Measurements from ENCODE around the gene TMEM271. TPM values are rescaled to one million over a fixed set of nuclear protein-coding genes. Genes with fewer than 3 reads are reported as not detected.

The TMEM271 gene
- total RNA-seq, 4 donors from 2014 or later, result not detected

GRCh38 chr4:534576-535151 is 41.4 kb downstream of the TMEM271 start:
- DNase-seq, result no peak
- H3K4me1 ChIP-seq, result no peaks in the 10 kb centered on the region
- no peaks in the 10 kb centered on the region for H3K9me3 ChIP-seq
- no peaks in the 10 kb centered on the region for H3K36me3 ChIP-seq
- no peaks in the 10 kb centered on the region for H3K27me3 ChIP-seq
- no peak overlapping the region for H3K27ac ChIP-seq
- intact Hi-C loops (cut with DNase I; ENCODE audit: low total_unique reads), result no loop called here
- H3K4me3 ChIP-seq, result no peak overlapping the region
- TF ChIP-seq POLR2A (IDR thresholded peaks at IDR 0.05) (no peak), CTCF (IDR thresholded peaks at IDR 0.05) (no peak)

- no peaks in the 10 kb centered on the region for H3K36me3 ChIP-seq
- no peaks in the 10 kb centered on the region for H3K9me3 ChIP-seq
- DNase-seq, result no peak
- no peak overlapping the region for H3K27ac ChIP-seq
- H3K27me3 ChIP-seq, result no peaks in the 10 kb centered on the region
- intact Hi-C loops (cut with DNase I; ENCODE audit: low total_unique reads), result no loop called here
- no peaks in the 10 kb centered on the region for H3K4me1 ChIP-seq
- TF ChIP-seq CTCF (IDR thresholded peaks at IDR 0.05) (no peak), POLR2A (IDR thresholded peaks at IDR 0.05) (no peak)
- no peak overlapping the region for H3K4me3 ChIP-seq
These were observed 42.0 kb downstream of the TMEM271 start for GRCh38 chr4:534101-534575.

GRCh38 chr4:533318-534100 is 42.6 kb downstream of the TMEM271 start:
- no peaks in the 10 kb centered on the region for H3K36me3 ChIP-seq
- no peak overlapping the region for H3K27ac ChIP-seq
- no peaks in the 10 kb centered on the region for H3K27me3 ChIP-seq
- DNase-seq, result no peak
- no peaks in the 10 kb centered on the region for H3K9me3 ChIP-seq
- H3K4me1 ChIP-seq, result no peaks in the 10 kb centered on the region
- intact Hi-C loops (cut with DNase I; ENCODE audit: low total_unique reads), result no loop called here
- TF ChIP-seq CTCF (IDR thresholded peaks at IDR 0.05), result no peak
- no peak for TF ChIP-seq POLR2A (IDR thresholded peaks at IDR 0.05)
- H3K4me3 ChIP-seq, result no peak overlapping the region

GRCh38 chr4:532588-533317 is 43.3 kb downstream of the TMEM271 start:
- H3K27me3 ChIP-seq, result no peaks in the 10 kb centered on the region
- H3K36me3 ChIP-seq, result no peaks in the 10 kb centered on the region
- no peak for TF ChIP-seq CTCF (IDR thresholded peaks at IDR 0.05)
- TF ChIP-seq POLR2A (IDR thresholded peaks at IDR 0.05), result no peak
- H3K4me3 ChIP-seq, result no peak overlapping the region
- DNase-seq, result no peak
- H3K9me3 ChIP-seq, result no peaks in the 10 kb centered on the region
- no peak overlapping the region for H3K27ac ChIP-seq
- intact Hi-C loops (cut with DNase I; ENCODE audit: low total_unique reads), result no loop called here
- no peaks in the 10 kb centered on the region for H3K4me1 ChIP-seq

All from uterus (tissue), 4 donors.